Measurements from ENCODE around the gene TSPAN32.
"Not testable (repeated sequence)": the region's sequence is repeated elsewhere in the genome, so short reads cannot be mapped to it uniquely, and the experiment has no call there.

Gene TSPAN32

DNA sequence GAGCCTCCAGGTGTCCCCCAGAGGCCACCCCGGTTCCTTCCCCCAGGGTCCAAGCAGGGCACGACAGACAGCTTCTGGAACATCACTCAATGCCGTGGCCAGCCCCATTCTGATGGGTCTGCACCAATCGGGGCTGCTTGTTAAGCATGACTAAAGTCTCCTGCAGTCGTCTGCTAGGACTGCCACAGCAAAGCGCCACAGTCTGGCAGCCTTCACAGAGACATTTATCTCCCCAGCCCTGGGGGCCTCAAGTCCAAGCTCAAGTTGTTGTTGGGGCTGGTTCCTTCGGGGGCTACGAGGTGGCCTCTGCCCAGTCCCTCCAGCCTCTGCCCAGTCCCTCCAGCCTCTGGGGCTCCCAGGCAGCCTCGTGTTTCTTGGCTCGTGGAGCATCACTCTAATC, 61.3 kb downstream of the TSPAN32 start:
- no peak for DNase-seq (ENCODE audit: low read depth, low spot score)

DNA sequence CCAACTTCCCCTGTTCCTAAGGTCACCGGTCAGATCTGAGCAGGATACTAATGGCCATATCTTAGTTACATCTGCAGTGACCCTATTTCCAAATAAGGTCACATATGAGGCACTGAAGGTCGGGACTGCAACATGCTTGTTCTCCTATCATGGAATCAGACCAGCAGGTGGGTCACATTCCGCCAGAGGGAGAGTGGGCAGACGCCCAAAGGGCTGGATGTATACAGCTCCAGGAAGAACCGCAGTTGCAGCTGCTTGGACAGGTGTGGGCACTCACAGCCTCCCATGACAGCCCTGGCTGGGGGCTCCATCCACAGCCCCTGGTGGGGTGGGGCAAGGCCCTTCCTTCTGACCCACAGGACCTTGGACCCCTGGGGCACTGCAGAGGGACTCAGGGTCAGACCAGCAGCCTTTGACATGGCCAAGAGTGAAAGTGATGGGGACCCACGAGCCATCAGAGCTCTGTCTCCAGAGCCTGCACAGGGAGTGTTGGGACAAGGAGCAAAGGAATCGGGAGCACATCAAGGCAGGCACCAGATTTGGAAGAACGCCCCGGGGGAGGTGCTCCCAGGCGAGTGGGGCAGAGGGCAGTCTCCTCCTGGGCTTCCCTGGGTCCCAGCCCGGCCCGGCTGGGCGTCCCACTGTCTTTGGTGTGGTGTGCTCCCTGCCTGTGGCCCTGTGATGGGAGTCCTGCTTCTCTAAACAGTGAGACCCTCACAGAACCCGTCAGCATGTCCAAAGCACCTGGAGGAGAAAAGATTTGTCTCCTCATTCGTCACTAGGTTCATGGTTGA, 62.0 kb downstream of the TSPAN32 start:
- DNase-seq (ENCODE audit: low read depth, low spot score) = no peak

GRCh38 chr11:2364386-2364785, 62.6 kb downstream of the TSPAN32 start:
- DNase-seq (ENCODE audit: low read depth, low spot score) = not testable (repeated sequence)

GRCh38 chr11:2365571-2366210, 63.9 kb downstream of the TSPAN32 start:
- no peak for DNase-seq (ENCODE audit: low read depth, low spot score)

DNA sequence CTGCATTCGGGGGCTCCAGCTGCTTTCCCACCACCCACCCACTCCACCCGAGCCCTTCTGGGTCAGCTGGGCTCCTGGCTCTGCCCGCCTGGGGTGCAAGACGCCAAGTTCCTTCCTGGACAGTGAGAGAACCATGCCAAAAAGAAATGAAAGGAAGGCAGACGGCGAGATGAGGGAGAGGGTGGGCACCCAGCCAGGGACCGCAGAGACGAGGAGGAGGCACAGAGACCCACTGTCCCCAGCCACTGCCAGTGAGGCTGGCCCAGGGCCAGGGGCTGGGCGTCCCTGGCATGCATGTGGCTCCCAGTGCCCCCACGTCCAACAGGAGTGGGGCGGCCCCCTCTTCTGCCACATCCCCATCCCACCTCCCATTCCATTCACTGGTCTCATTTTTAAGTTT, 64.5 kb downstream of the TSPAN32 start:
- DNase-seq (ENCODE audit: low read depth, low spot score) = no peak

GRCh38 chr11:2366733-2367132, 64.9 kb downstream of the TSPAN32 start:
- no peak for DNase-seq (ENCODE audit: low read depth, low spot score)

- no peak for DNase-seq (ENCODE audit: low read depth, low spot score)
Observed at GRCh38 chr11:2367266-2368160, 65.7 kb downstream of the TSPAN32 start.
